ENCODE results near the gene REEP6. TPM values are rescaled to one million over a fixed set of nuclear protein-coding genes. Genes with fewer than 3 reads are reported as not detected.

REEP6 gene
- polyA plus RNA-seq, 3 donors = 0.51 to 1.8 (median 0.81) TPM

- no peak overlapping the region for H2AFZ ChIP-seq (ENCODE audit: insufficient read depth, low read depth, low read length, poor library complexity, severe bottlenecking)
- H3K27me3 ChIP-seq (ENCODE audit: control insufficient read depth in 2 of 2, insufficient read depth in 2 of 2, low read length in 2 of 2) = peaks cover 5 to 29% of the 10 kb centered on the region in 2 donors
- no peaks in the 10 kb centered on the region for H4K20me1 ChIP-seq (ENCODE audit: insufficient read depth, low read length)
- Mint-ChIP-seq H3K27me3 (ENCODE audit: low read depth in 3 of 3) (peaks cover 23 to 52% (median 39%) of the 10 kb centered on the region in 3 donors), H3K9me3 (peaks cover 5 to 13% (median 12%) of the 10 kb centered on the region in 7 donors), H3K4me1 (peaks cover 3% of the 10 kb centered on the region), H3K27ac (no peak overlapping the region), H3K36me3 (peaks cover 0 to 3% of the 10 kb centered on the region in 2 donors), H3K4me3 (no peak overlapping the region)
- H3K27ac ChIP-seq (ENCODE audit: low read depth in 1 of 2, low read length in 2 of 2) = no peak overlapping the region
- DNase-seq = no peak
- no peak for TF ChIP-seq CTCF (IDR thresholded peaks at IDR 0.05)
- no peak overlapping the region for H3K4me2 ChIP-seq (replicated peaks; ENCODE audit: extremely low read depth, low read length, poor library complexity, severe bottlenecking)
- H3K4me3 ChIP-seq (replicated peaks in 1 of 3; ENCODE audit: low read depth in 2 of 3, low read length in 3 of 3) = no peak overlapping the region
- intact Hi-C loops (cut with micrococcal nuclease) = no loop called here
- no peaks in the 10 kb centered on the region for H3K4me1 ChIP-seq (ENCODE audit: control insufficient read depth in 1 of 2, insufficient read depth in 2 of 2, low read length in 2 of 2)
- no peaks in the 10 kb centered on the region for H3K79me2 ChIP-seq (ENCODE audit: insufficient read depth, low read length)
- no peaks in the 10 kb centered on the region for H3K36me3 ChIP-seq (replicated peaks in 1 of 2; ENCODE audit: control insufficient read depth in 1 of 2, insufficient read depth in 2 of 2, low read length in 2 of 2)
- H3K9ac ChIP-seq (ENCODE audit: insufficient read depth, low read length, poor library complexity, severe bottlenecking) = no peak overlapping the region
- 84% methylated on average over 16 of the region's 17 CpGs for WGBS (ENCODE audit: insufficient coverage)
- H3K9me3 ChIP-seq (replicated peaks in 1 of 2; ENCODE audit: control insufficient read depth in 1 of 2, insufficient read depth in 1 of 2, low read length in 2 of 2) = peaks cover 4 to 9% of the 10 kb centered on the region in 2 donors
Observed at GRCh38 chr19:1520203-1520780, 29.3 kb downstream of the REEP6 start.

- Histone ChIP-seq H3K9me3 (replicated peaks in 1 of 2; ENCODE audit: control insufficient read depth in 1 of 2, insufficient read depth in 1 of 2, low read length in 2 of 2) (peaks cover 0 to 3% of the 10 kb centered on the region in 2 donors), H3K27ac (ENCODE audit: low read depth in 1 of 2, low read length in 2 of 2) (no peak overlapping the region), H3K36me3 (replicated peaks in 1 of 2; ENCODE audit: control insufficient read depth in 1 of 2, insufficient read depth in 2 of 2, low read length in 2 of 2) (no peaks in the 10 kb centered on the region), H2AFZ (ENCODE audit: insufficient read depth, low read depth, low read length, poor library complexity, severe bottlenecking) (no peak overlapping the region), H3K9ac (ENCODE audit: insufficient read depth, low read length, poor library complexity, severe bottlenecking) (no peak overlapping the region), H3K27me3 (ENCODE audit: control insufficient read depth in 2 of 2, insufficient read depth in 2 of 2, low read length in 2 of 2) (peaks cover 5 to 30% of the 10 kb centered on the region in 2 donors), H3K4me2 (replicated peaks; ENCODE audit: extremely low read depth, low read length, poor library complexity, severe bottlenecking) (no peak overlapping the region), H3K79me2 (ENCODE audit: insufficient read depth, low read length) (no peaks in the 10 kb centered on the region), H4K20me1 (ENCODE audit: insufficient read depth, low read length) (no peaks in the 10 kb centered on the region), H3K4me3 (replicated peaks in 1 of 3; ENCODE audit: low read depth in 2 of 3, low read length in 3 of 3) (no peak overlapping the region), H3K4me1 (ENCODE audit: control insufficient read depth in 1 of 2, insufficient read depth in 2 of 2, low read length in 2 of 2) (no peaks in the 10 kb centered on the region)
- no peak overlapping the region for H3K4me3 Mint-ChIP-seq
- intact Hi-C loops (cut with micrococcal nuclease) = no loop called here
- H3K36me3 Mint-ChIP-seq = peaks cover 0 to 3% of the 10 kb centered on the region in 2 donors
- H3K27ac Mint-ChIP-seq = no peak overlapping the region
- H3K4me1 Mint-ChIP-seq = peaks cover 3% of the 10 kb centered on the region
- 82% methylated on average over 10 of the region's 14 CpGs for WGBS (ENCODE audit: insufficient coverage)
- TF ChIP-seq CTCF (IDR thresholded peaks at IDR 0.05) = no peak
- no peak for DNase-seq
- H3K9me3 Mint-ChIP-seq = peaks cover 2 to 8% (median 7%) of the 10 kb centered on the region in 7 donors
- H3K27me3 Mint-ChIP-seq (ENCODE audit: low read depth in 3 of 3) = peaks cover 26 to 56% (median 40%) of the 10 kb centered on the region in 3 donors
Observed at GRCh38 chr19:1521636-1522035, 30.7 kb downstream of the REEP6 start.
